Neural progenitor cell (in vitro differentiated cells): ENCODE data around the gene CNKSR1.

Source experiments
- CTCF ChIP-seq: fragments of 200-600 bp; sonication (generic); IDR thresholded peaks from 2 replicates; pipeline ENCODE4 v1.5.1; 2017; ENCODE audit warnings: antibody characterized with exemption, mild to moderate bottlenecking
- EZH2 ChIP-seq: fragments of 200-600 bp; sonication (generic); IDR thresholded peaks from 2 replicates; pipeline ENCODE4 v1.6.1; 2017; ENCODE audit warnings: antibody characterized with exemption, mild to moderate bottlenecking, moderate library complexity
- EZH2phosphoT487 ChIP-seq: fragments of 200-600 bp; sonication (generic); IDR thresholded peaks from 2 replicates; pipeline ENCODE4 v1.6.1; 2017; ENCODE audit warnings: antibody characterized with exemption

- TF ChIP-seq CTCF: no peak
- no peak for TF ChIP-seq EZH2
- TF ChIP-seq EZH2phosphoT487: no peak
Measured at GRCh38 chr1:26189751-26190275, 12.5 kb downstream of the CNKSR1 start.
